Mammary epithelial cell (primary cell): ENCODE measurements around the gene CDS2.

Experiments
- EZH2 ChIP-seq: IDR thresholded peaks from 2 replicates; pipeline ENCODE4 v1.6.1; 2012; ENCODE audit warnings: low read length, inconsistent platforms, borderline replicate concordance
- TF ChIP-seq, protein P1 (sequence below), 2 donors: IDR thresholded peaks in 1 of 2; conservative IDR thresholded peaks in 1 of 2; 2 replicates each; pipeline ENCODE4 v1.5.1; 2011 to 2012; ENCODE audit warnings: inconsistent platforms in 2 of 2, low read length in 2 of 2, mild to moderate bottlenecking in 2 of 2, control low read depth in 1 of 2, low read depth in 1 of 2; ENCODE audit not compliant: insufficient read depth in 1 of 2; ENCODE audit errors: extremely low read depth in 1 of 2

DNA sequence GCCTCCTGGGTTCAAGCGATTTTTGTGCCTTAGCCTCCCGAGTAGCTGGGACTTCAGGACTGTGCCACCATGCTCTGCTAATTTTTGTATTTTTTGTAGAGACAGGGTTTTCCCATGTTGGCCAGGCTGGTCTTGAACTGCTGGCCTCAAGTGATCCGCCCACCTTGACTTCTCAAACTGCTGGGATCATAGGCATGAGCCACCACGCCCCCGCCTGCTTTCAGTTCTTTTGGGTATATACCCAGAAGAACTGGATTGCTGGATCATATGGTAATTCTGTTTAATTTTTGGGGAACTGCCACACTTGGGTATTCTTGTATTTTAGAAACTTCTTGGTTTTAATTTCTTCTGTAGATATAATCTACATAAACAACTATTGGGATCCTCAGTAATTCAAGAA lies 17.0 kb downstream of the CDS2 start:
- TF ChIP-seq EZH2 = no peak
- TF ChIP-seq, protein P1, sequence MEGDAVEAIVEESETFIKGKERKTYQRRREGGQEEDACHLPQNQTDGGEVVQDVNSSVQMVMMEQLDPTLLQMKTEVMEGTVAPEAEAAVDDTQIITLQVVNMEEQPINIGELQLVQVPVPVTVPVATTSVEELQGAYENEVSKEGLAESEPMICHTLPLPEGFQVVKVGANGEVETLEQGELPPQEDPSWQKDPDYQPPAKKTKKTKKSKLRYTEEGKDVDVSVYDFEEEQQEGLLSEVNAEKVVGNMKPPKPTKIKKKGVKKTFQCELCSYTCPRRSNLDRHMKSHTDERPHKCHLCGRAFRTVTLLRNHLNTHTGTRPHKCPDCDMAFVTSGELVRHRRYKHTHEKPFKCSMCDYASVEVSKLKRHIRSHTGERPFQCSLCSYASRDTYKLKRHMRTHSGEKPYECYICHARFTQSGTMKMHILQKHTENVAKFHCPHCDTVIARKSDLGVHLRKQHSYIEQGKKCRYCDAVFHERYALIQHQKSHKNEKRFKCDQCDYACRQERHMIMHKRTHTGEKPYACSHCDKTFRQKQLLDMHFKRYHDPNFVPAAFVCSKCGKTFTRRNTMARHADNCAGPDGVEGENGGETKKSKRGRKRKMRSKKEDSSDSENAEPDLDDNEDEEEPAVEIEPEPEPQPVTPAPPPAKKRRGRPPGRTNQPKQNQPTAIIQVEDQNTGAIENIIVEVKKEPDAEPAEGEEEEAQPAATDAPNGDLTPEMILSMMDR (conservative IDR thresholded peaks at IDR 0.05 in 1 of 2, IDR thresholded peaks at IDR 0.05 in 1 of 2; ENCODE audit: extremely low read depth in 1 of 2, insufficient read depth in 1 of 2, low read depth in 1 of 2, low read length in 2 of 2) = no peak
